IMR-90 (cell line): ENCODE results near the gene NPTX2. TPM values are rescaled to one million over a fixed set of nuclear protein-coding genes. Genes with fewer than 3 reads are reported as not detected.

Experiments used
- ATAC-seq: fragments of 200-7000 bp; cut with Tn5 transposase; 2 replicates; pipeline ENCODE4 v1.9.1; 2020; ENCODE audit warnings: low read depth, mild to moderate bottlenecking, moderate library complexity
- BruUV-seq: library from RNA; stranded (reverse); fragments of 400-500 nt; replicated peaks from 2 replicates; lab custom pipeline; 2021; lab: Mats Ljungman, UMichigan
- CTCF ChIA-PET: fragments of 300-600 bp; formaldehyde crosslinking; extraction: SDS; loops from one replicate; lab custom pipeline; 2021; ENCODE audit warnings: antibody characterized with exemption; lab: Yijun Ruan, JAX
- POLR2A ChIA-PET: fragments of 300-600 bp; sonication (Branson Sonifier 250); formaldehyde crosslinking; loops from one replicate; lab custom pipeline; 2022; ENCODE audit warnings: antibody characterized with exemption; ENCODE audit not compliant: unreplicated experiment; lab: Charles Lee
- DNase-seq: peaks from one replicate; pipeline ENCODE4 v3.0.0; 2013
- H2AFZ ChIP-seq: replicated peaks from 2 replicates; pipeline ENCODE3; 2013; ENCODE audit warnings: low read length, mild to moderate bottlenecking; ENCODE audit not compliant: poor library complexity
- H2AK5ac ChIP-seq: 2 replicates; pipeline ENCODE4 v1.6.1; 2013; ENCODE audit warnings: low read depth, low read length, inconsistent platforms
- H2AK9ac ChIP-seq: replicated peaks from 2 replicates; pipeline ENCODE3; 2013; ENCODE audit warnings: mild to moderate bottlenecking, low read depth, low read length, moderate library complexity; ENCODE audit not compliant: poor library complexity
- H2BK120ac ChIP-seq: 2 replicates; pipeline ENCODE4 v1.6.1; 2013; ENCODE audit warnings: low read depth, low read length, inconsistent platforms
- H2BK15ac ChIP-seq: 3 replicates; pipeline ENCODE4 v1.6.1; 2013; ENCODE audit warnings: low read depth, low read length, inconsistent platforms
- H2BK20ac ChIP-seq: 2 replicates; pipeline ENCODE4 v1.6.1; 2013; ENCODE audit warnings: low read depth, mild to moderate bottlenecking, inconsistent platforms, low read length, moderate library complexity
- H2BK5ac ChIP-seq: 2 replicates; pipeline ENCODE4 v1.6.1; 2013; ENCODE audit warnings: mild to moderate bottlenecking, low read depth, low read length, inconsistent platforms; ENCODE audit not compliant: poor library complexity, severe bottlenecking
- H3K14ac ChIP-seq: replicated peaks from 2 replicates; pipeline ENCODE4 v1.6.1; 2013; ENCODE audit warnings: low read depth, low read length, inconsistent platforms
- H3K18ac ChIP-seq: 2 replicates; pipeline ENCODE4 v1.6.1; 2013; ENCODE audit warnings: low read depth, low read length, control low read depth
- H3K23ac ChIP-seq: 2 replicates; pipeline ENCODE4 v1.6.1; 2013; ENCODE audit warnings: low read depth, low read length, inconsistent platforms
- H3K27ac ChIP-seq: 2 replicates; pipeline ENCODE4 v1.5.1; 2013; ENCODE audit warnings: mild to moderate bottlenecking, control low read depth, low read length; ENCODE audit not compliant: insufficient read depth
- H3K27me3 ChIP-seq: 2 replicates; pipeline ENCODE4 v1.6.1; 2013; ENCODE audit warnings: low read length; ENCODE audit not compliant: control insufficient read depth, insufficient read depth
- H3K36me3 ChIP-seq: 2 replicates; pipeline ENCODE4 v1.6.1; 2013; ENCODE audit warnings: low read length, mixed read lengths; ENCODE audit not compliant: control insufficient read depth, insufficient read depth
- H3K4ac ChIP-seq: 2 replicates; pipeline ENCODE4 v1.6.1; 2013; ENCODE audit warnings: low read depth, low read length, inconsistent platforms
- H3K4me1 ChIP-seq: 2 replicates; pipeline ENCODE4 v1.6.1; 2013; ENCODE audit warnings: low read length, mixed read lengths; ENCODE audit not compliant: control insufficient read depth, insufficient read depth
- H3K4me2 ChIP-seq: 2 replicates; pipeline ENCODE4 v1.6.1; 2013; ENCODE audit warnings: low read depth, mild to moderate bottlenecking, control low read depth, low read length, moderate library complexity
- H3K4me3 ChIP-seq: 2 replicates; pipeline ENCODE4 v1.5.1; 2013; ENCODE audit warnings: low read depth, mild to moderate bottlenecking, control low read depth, low read length, moderate library complexity; ENCODE audit not compliant: insufficient read depth
- H3K56ac ChIP-seq: 2 replicates; pipeline ENCODE4 v1.6.1; 2013; ENCODE audit warnings: low read length, inconsistent platforms; ENCODE audit not compliant: insufficient read depth; ENCODE audit errors: extremely low read depth
- H3K79me1 ChIP-seq, 2 experiments: 2 replicates each; pipeline ENCODE4 v1.6.1; 2013; ENCODE audit warnings: low read length in 2 of 2, inconsistent platforms in 1 of 2, low read depth in 1 of 2
- H3K9ac ChIP-seq: 2 replicates; pipeline ENCODE4 v1.6.1; 2013; ENCODE audit warnings: low read depth, low read length, control low read depth
- H3K9me1 ChIP-seq: 2 replicates; pipeline ENCODE4 v1.6.1; 2013; ENCODE audit warnings: low read length, inconsistent platforms; ENCODE audit not compliant: insufficient read depth
- H3K9me3 ChIP-seq: 2 replicates; pipeline ENCODE4 v1.6.1; 2013; ENCODE audit warnings: low read length; ENCODE audit not compliant: control insufficient read depth, insufficient read depth
- H4K20me1 ChIP-seq: 2 replicates; pipeline ENCODE4 v1.6.1; 2013; ENCODE audit warnings: low read length, inconsistent platforms; ENCODE audit not compliant: insufficient read depth
- H4K5ac ChIP-seq: 2 replicates; pipeline ENCODE4 v1.6.1; 2013; ENCODE audit warnings: mild to moderate bottlenecking, low read depth, low read length, control low read depth
- H4K8ac ChIP-seq, 2 experiments: 2 replicates each; pipeline ENCODE4 v1.6.1; 2013; ENCODE audit warnings: low read depth in 2 of 2, low read length in 2 of 2, control low read depth in 1 of 2, inconsistent platforms in 1 of 2
- H4K91ac ChIP-seq: 2 replicates; pipeline ENCODE4 v1.6.1; 2013; ENCODE audit warnings: low read depth, low read length, inconsistent platforms; ENCODE audit not compliant: insufficient read depth
- BHLHE40 ChIP-seq: fragments of 150-350 bp; IDR thresholded peaks from 2 replicates; pipeline ENCODE4 v1.6.1; 2016; ENCODE audit warnings: mild to moderate bottlenecking, low read depth, low read length
- NFE2L2 ChIP-seq: fragments of 150-350 bp; IDR thresholded peaks from 2 replicates; pipeline ENCODE4 v1.6.1; 2016; ENCODE audit warnings: low read depth, mild to moderate bottlenecking, low read length
- POLR2A ChIP-seq: IDR thresholded peaks from 2 replicates; pipeline ENCODE4 v1.6.1; 2012; ENCODE audit warnings: mild to moderate bottlenecking, low read depth, low read length
- RAD21 ChIP-seq: IDR thresholded peaks from 2 replicates; pipeline ENCODE4 v1.6.1; 2012; ENCODE audit warnings: low read length, improper control_type of control experiment
- RCOR1 ChIP-seq: IDR thresholded peaks from 2 replicates; pipeline ENCODE4 v1.6.1; 2012; ENCODE audit warnings: mild to moderate bottlenecking, low read length, improper control_type of control experiment; ENCODE audit not compliant: insufficient replicate concordance
- RFX5 ChIP-seq: IDR thresholded peaks from 2 replicates; pipeline ENCODE4 v1.8.0; 2012; ENCODE audit warnings: low read depth, mild to moderate bottlenecking, low read length, moderate library complexity
- SMC3 ChIP-seq: fragments of 150-350 bp; IDR thresholded peaks from 2 replicates; pipeline ENCODE4 v1.6.1; 2016; ENCODE audit warnings: low read depth, mild to moderate bottlenecking, antibody characterized with exemption, low read length, moderate library complexity
- WGBS, 2 experiments: methylation state at CpG; one replicate each; pipeline versions ENCODE4 v1.1.5 to v1.1.7; 2013; ENCODE audit warnings: missing lambda C conversion rate in 2 of 2; ENCODE audit not compliant: insufficient read length in 1 of 2; ENCODE audit errors: extremely low coverage in 2 of 2; 5-methylcytosine and 5-hydroxymethylcytosine counted together
- dilution Hi-C: fragments of 300-500 bp; cut with HindIII; formaldehyde crosslinking; loops from one replicate; pipeline ENCODE4 v1.14.3; 2018; ENCODE audit warnings: low sequenced_read_pairs; ENCODE audit not compliant: unreplicated experiment
- in situ Hi-C: fragments of 300-500 bp; cut with MboI; formaldehyde crosslinking; loops from 3 replicates; pipeline ENCODE4 v1.14.3; 2019; ENCODE audit warnings: low sequenced_read_pairs, inconsistent platforms, mixed read lengths
- intact Hi-C: fragments of 100-400 bp; cut with micrococcal nuclease; formaldehyde crosslinking; loops from 2 replicates; pipeline ENCODE4 v1.10.0; 2022
- polyA plus RNA-seq, 3 experiments: library from polyadenylated mRNA; depleted of rRNA; stranded (reverse); fragments of >200 nt; gene quantifications; 2 replicates each; pipeline ENCODE4 v1.2.3, GENCODE V29; 2012; ENCODE audit warnings: low replicate concordance in 1 of 3
- total RNA-seq: library from RNA; depleted of rRNA; stranded (reverse); fragments of >200 nt; gene quantifications from 2 replicates; pipeline ENCODE4 v1.2.3, GENCODE V29; 2012
- TF ChIP-seq, protein P1 (sequence below): conservative IDR thresholded peaks from 2 replicates; pipeline ENCODE4 v1.5.1; 2012; ENCODE audit warnings: mild to moderate bottlenecking, low read depth, low read length, improper control_type of control experiment

The NPTX2 gene
- total and polyA plus RNA-seq, 2 of the 4 experiments (the other 2 are of a cell fraction): under 0.01 to 0.03 TPM

DNA sequence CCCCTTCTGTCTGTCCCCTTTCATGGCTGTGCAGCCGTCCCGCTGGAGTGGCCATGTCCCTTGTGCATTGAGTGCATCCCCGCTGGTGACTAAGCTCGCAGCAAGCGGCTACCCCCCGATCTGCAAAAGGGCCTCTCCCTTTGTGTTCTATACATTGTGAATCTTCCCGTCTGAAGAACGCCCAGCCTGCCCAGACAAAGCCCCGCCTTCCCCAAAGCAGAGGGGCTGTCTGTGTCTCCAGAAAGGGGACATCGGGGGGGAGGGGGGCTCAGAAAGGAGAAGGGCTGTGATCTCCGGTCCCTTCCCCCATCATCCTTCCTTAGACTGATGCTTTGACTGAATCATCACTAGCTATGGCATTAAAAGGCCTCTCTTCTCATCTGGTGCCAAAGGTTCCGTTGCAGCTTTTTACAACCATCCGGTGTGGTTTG is 11.9 kb downstream of the NPTX2 start:
- ATAC-seq (no peak), DNase-seq (no peak)
- no TSS peak for BruUV-seq
- Histone ChIP-seq H4K5ac (no peak overlapping the region), H3K79me1 (no peaks in the 10 kb centered on the region), H3K27ac (no peak overlapping the region), H3K4ac (no peak overlapping the region), H2BK5ac (no peak overlapping the region), H2AFZ (no peak overlapping the region), H3K23ac (no peak overlapping the region), H3K56ac (no peak overlapping the region), H4K20me1 (no peaks in the 10 kb centered on the region), H2BK120ac (no peak overlapping the region), H2AK9ac (no peak overlapping the region), H3K18ac (no peak overlapping the region), H2BK20ac (no peak overlapping the region), H3K4me1 (no peaks in the 10 kb centered on the region), H3K4me3 (no peak overlapping the region), H4K91ac (no peak overlapping the region), H3K9me1 (no peaks in the 10 kb centered on the region), H2BK15ac (no peak overlapping the region), H3K14ac (no peak overlapping the region), H2AK5ac (no peak overlapping the region), H3K9ac (no peak overlapping the region), H4K8ac (no peak overlapping the region), H3K4me2 (no peak overlapping the region), H3K9me3 (peaks cover 27% of the 10 kb centered on the region), H3K27me3 (no peaks in the 10 kb centered on the region), H3K36me3 (no peaks in the 10 kb centered on the region)
- intact Hi-C loops: no loop called here
- dilution Hi-C loops: no loop called here
- WGBS, 2 experiments: no CpG with 5 or more reads among the region's 13 CpGs
- TF ChIP-seq POLR2A (no peak), RFX5 (no peak), SMC3 (no peak), RCOR1 (no peak), BHLHE40 (no peak), NFE2L2 (no peak), RAD21 (no peak)
- TF ChIP-seq, protein P1, sequence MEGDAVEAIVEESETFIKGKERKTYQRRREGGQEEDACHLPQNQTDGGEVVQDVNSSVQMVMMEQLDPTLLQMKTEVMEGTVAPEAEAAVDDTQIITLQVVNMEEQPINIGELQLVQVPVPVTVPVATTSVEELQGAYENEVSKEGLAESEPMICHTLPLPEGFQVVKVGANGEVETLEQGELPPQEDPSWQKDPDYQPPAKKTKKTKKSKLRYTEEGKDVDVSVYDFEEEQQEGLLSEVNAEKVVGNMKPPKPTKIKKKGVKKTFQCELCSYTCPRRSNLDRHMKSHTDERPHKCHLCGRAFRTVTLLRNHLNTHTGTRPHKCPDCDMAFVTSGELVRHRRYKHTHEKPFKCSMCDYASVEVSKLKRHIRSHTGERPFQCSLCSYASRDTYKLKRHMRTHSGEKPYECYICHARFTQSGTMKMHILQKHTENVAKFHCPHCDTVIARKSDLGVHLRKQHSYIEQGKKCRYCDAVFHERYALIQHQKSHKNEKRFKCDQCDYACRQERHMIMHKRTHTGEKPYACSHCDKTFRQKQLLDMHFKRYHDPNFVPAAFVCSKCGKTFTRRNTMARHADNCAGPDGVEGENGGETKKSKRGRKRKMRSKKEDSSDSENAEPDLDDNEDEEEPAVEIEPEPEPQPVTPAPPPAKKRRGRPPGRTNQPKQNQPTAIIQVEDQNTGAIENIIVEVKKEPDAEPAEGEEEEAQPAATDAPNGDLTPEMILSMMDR: no peak
- ChIA-PET CTCF (no interaction called here), POLR2A (no interaction called here)
- in situ Hi-C loops: no loop called here
